ENCODE results near the gene CHST13. TPM values are rescaled to one million over a fixed set of nuclear protein-coding genes. Genes with fewer than 3 reads are reported as not detected.

The CHST13 gene
- total RNA-seq, 1 donor from 2014 or later = 0.64 TPM

DNA sequence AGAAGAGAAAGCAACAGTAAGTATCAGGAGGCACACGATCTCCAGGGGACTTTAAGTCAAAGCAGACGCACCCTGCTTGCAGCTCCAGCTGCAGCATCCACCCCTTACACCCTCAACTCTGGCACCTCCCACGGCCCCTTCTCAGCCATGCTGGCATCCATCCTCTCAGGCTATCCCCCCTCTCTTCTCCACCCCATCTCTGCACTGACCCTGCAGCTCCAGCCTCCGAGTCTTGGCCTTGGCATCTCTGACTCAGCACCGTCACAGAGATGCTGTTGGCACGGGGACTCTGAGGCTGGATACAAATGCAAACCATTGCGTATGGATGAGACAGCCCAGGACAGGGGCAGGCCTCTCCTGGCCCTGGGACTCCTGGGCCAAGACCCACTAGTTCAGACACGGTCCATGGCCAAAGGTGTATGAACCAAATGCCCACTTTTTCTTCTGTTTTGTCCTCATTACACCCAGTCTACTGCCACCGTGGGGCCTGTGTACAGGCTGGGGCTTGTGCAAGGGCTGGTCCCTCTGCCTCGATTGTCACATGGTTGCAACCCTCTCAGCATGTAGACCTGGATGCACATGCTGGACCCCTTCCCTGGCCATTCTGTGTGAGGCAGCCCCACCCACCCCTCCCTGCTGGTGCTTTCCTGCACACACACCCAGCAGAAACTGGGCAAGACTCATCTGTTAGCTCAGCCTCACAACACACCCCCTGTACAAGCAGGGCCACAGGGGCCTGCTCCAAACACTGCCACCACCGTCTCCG lies 29.6 kb upstream of the CHST13 start:
- Histone ChIP-seq H3K4me3 (no peak overlapping the region), H3K9me3 (no peaks in the 10 kb centered on the region), H3K36me3 (no peaks in the 10 kb centered on the region), H3K27ac (no peak overlapping the region), H3K27me3 (no peaks in the 10 kb centered on the region), H3K4me1 (no peaks in the 10 kb centered on the region)
- ATAC-seq (no peak), DNase-seq (no peak)
- TF ChIP-seq, protein P1, sequence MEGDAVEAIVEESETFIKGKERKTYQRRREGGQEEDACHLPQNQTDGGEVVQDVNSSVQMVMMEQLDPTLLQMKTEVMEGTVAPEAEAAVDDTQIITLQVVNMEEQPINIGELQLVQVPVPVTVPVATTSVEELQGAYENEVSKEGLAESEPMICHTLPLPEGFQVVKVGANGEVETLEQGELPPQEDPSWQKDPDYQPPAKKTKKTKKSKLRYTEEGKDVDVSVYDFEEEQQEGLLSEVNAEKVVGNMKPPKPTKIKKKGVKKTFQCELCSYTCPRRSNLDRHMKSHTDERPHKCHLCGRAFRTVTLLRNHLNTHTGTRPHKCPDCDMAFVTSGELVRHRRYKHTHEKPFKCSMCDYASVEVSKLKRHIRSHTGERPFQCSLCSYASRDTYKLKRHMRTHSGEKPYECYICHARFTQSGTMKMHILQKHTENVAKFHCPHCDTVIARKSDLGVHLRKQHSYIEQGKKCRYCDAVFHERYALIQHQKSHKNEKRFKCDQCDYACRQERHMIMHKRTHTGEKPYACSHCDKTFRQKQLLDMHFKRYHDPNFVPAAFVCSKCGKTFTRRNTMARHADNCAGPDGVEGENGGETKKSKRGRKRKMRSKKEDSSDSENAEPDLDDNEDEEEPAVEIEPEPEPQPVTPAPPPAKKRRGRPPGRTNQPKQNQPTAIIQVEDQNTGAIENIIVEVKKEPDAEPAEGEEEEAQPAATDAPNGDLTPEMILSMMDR (IDR thresholded peaks at IDR 0.05) = no peak
- intact Hi-C loops (cut with DNase I) = no loop called here

DNA sequence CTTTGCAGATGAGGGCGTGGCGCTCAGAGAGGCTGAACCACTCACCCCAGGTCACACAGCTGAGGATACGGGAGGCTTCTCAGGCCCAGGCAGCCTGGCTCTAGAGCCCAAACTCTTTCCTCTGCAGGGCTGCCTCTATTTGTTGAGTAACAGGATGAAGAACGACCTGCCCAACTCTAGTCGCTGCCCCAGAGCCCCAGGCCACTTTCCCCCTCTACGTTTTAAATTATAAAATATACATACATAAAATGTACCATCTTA lies 29.1 kb upstream of the CHST13 start:
- intact Hi-C loops (cut with DNase I) = no loop called here
- H3K27ac ChIP-seq = no peak overlapping the region
- DNase-seq (no peak), ATAC-seq (no peak)
- H3K9me3 ChIP-seq = no peaks in the 10 kb centered on the region
- no peaks in the 10 kb centered on the region for H3K27me3 ChIP-seq
- TF ChIP-seq, protein P1 (IDR thresholded peaks at IDR 0.05) = no peak
- H3K4me1 ChIP-seq = no peaks in the 10 kb centered on the region
- no peaks in the 10 kb centered on the region for H3K36me3 ChIP-seq
- H3K4me3 ChIP-seq = no peak overlapping the region

DNA sequence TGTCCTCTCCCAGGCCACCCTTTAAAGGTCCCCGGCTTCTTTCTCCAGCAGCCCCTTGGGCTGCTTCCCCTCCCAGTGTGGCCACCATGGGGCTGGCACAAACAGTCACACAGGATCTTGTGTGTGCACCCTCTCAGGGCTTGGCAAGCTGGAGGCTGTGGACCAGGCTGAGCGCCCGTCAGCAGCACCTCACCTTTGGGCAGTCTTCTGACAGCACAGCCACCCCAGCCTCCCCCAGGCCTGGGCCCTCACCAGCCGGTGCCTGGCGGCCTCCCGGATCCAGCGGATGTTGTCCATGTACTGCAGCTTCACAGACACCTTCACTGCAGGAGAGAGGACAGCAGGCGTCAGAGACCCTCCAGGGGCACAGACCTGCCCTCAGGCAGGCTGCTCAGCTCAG lies 28.2 kb upstream of the CHST13 start:
- no peak for DNase-seq
- Histone ChIP-seq H3K27ac (no peak overlapping the region), H3K4me1 (no peaks in the 10 kb centered on the region), H3K27me3 (no peaks in the 10 kb centered on the region), H3K36me3 (no peaks in the 10 kb centered on the region), H3K9me3 (no peaks in the 10 kb centered on the region), H3K4me3 (no peak overlapping the region)
- TF ChIP-seq, protein P1 (IDR thresholded peaks at IDR 0.05) = no peak
- intact Hi-C loops (cut with DNase I) = no loop called here
- ATAC-seq = no peak

DNA sequence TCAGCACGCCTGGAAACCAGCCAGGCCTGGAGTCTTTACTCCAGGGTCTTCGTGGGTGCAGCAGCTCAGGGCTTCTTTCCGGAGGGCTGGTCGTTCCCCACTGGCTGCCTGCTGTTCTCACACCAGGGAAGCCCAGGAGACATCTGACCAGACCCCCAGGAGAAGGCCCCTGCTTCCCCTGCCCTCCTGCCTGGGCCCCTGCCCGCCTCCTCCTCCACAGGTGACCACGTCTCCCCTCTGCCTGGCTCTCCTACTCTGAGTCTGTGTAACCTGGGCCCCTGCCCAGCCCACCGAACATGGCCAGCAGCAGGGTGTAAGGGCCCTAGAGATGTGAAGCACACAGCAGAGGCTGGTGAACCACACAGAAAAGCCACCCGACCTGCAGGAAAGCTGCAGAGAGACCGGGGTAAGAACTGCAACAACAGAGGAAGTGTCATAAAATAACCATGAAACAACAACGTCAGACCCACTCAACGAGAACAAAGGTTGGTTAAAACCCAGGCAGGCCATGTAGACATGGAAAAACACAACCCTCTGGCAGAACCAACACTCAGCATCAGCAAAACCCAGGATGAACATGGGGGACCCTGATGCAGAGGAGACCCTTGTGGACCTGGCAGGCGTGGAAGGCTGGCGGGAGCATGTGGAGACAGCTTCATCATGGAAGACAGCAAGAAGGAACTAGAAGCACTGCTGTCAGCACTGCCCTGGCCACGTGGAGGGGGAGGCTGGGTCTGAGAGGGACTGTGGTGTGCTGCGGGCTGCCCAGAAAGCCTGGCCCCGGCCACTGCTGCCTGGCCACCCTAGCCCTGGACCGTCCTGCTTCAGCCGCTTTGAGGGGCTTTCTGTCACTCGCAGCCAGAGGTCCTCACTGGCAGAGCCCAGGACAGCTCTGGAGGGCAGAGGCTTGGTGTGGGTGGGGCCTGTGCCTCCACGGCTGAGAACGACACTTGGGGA lies 26.8 kb upstream of the CHST13 start:
- ATAC-seq (no peak), DNase-seq (no peak)
- Histone ChIP-seq H3K27me3 (no peaks in the 10 kb centered on the region), H3K9me3 (no peaks in the 10 kb centered on the region), H3K36me3 (no peaks in the 10 kb centered on the region), H3K27ac (no peak overlapping the region), H3K4me3 (no peak overlapping the region), H3K4me1 (no peaks in the 10 kb centered on the region)
- intact Hi-C loops (cut with DNase I) = no loop called here
- TF ChIP-seq, protein P1 (IDR thresholded peaks at IDR 0.05) = no peak

DNA sequence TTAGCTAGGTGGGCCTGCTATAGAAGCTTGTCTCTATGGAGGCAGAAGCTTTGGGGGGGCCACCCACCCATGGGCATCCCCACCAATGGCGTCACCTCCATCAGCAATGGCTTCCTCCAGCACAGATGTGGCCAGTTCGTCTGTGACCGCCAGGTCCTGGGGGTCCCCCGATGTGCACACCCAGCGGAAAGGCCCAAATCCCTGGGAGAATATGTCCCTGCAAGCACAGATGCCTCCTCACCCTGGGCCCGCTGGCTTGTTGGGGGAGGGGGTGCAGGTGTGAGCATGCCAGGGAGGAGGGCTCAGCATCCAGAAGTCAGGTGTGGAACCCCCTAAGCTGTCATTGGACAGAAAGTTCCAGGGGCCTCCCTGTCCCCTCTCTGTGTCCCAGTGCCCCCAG lies 26.0 kb upstream of the CHST13 start:
- Histone ChIP-seq H3K9me3 (no peaks in the 10 kb centered on the region), H3K4me3 (no peak overlapping the region), H3K36me3 (no peaks in the 10 kb centered on the region), H3K27me3 (no peaks in the 10 kb centered on the region), H3K4me1 (no peaks in the 10 kb centered on the region), H3K27ac (no peak overlapping the region)
- TF ChIP-seq, protein P1 (IDR thresholded peaks at IDR 0.05) = no peak
- no peak for DNase-seq
- intact Hi-C loops (cut with DNase I) = no loop called here
- no peak for ATAC-seq

Data from upper lobe of right lung (tissue), 1 donor.